Coronary artery (tissue), 2 donors: ENCODE measurements around the gene CHST15.

Experiments
- DNase-seq: peaks from one replicate; pipeline ENCODE4 v3.0.0-alpha.2; 2017; ENCODE audit warnings: low spot score
- H3K27ac ChIP-seq, 2 donors: fragments of 200-600 bp; sonication (generic); one replicate each; pipeline ENCODE4 v1.5.1; 2016 to 2019
- H3K4me3 ChIP-seq: fragments of 200-600 bp; sonication (generic); 2 replicates; pipeline ENCODE4 v1.5.1; 2016; ENCODE audit warnings: mild to moderate bottlenecking, moderate library complexity
- CTCF ChIP-seq: fragments of 200-600 bp; sonication (generic); IDR thresholded peaks from one replicate; pipeline ENCODE4 v1.5.1; 2019; ENCODE audit warnings: antibody characterized with exemption

CHST15 gene

DNA sequence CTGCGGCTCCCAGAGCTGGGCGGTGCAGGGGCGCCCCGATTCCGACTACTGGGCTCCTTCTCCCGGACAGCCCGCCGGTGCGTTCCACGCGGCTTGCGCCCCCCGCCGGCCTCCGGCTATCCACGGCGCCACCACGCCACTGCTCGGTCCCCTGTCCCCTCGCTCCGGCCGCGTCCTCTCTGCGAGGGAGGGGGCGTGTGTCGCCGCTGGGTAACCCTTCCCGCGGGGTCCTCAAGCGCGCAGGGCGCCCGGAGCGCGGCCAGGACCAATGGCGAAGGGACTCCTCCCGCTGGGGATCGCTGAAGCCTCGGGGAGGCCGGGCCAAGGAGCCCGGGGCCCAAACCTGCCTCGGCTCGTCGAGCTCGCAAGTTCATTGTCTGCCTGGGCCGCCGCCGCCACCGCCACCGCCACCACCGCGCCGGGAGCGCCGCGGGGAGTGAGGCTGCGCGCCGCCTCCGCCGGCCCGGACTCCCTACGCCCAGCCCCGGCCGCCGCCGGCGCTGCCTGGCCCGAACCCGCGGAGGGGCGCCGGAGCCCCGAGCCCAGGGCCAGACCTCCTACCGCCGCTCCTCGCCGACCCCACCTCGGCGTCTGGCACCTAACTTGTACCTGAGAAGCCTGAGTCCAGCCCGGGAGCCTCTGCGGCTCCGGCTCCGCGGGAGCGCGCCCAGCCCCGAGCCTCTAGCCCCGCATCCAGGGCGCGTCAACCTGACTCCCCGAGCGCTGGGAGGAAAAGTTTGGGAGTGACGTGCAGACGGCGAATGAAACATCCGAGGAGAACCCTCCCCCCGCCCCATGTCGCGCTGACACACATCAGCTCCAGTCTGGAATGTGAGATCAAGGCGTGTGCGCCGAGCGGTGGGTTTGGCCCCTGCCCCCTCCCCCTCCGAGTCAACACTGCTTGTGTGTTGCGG lies at the start of gene CHST15:
Gene CHST15 (minus strand): TSS at position 739 of the 914 bp plus-strand sequence. CDS start 47,386 bp downstream, outside the sequence.
- Histone ChIP-seq H3K27ac (peak within 1 kb of the TSS; percentile 87), H3K4me3 (peak within 1 kb of the TSS; percentile 85)
- DNase-seq: peak; percentile 90
- TF ChIP-seq CTCF: no peak

DNA sequence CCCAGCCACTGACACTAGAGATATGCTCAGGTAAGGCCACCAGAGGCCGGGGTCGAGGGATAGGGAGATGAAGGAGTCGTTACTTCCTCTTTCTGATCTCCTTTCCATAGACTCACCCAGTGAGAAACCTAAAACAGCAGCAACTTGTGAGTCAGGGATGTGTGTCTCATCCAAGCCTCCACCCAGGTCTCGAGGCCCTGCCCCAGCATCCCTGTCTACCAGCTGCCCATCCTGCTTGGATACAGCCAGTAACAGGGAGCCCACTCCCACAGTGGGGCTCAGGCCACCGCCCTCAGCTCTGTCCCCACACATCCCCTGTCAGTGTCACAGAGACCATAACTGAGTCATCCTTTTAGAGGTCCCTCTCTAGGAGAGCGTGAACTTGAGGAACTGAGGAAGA lies 49.6 kb upstream of the CHST15 start:
- no peak overlapping the region for H3K4me3 ChIP-seq
- H3K27ac ChIP-seq: no peak overlapping the region
- DNase-seq: no peak
- no peak for TF ChIP-seq CTCF

GRCh38 chr10:124142006-124142739 lies 48.8 kb upstream of the CHST15 start:
- Histone ChIP-seq H3K4me3 (no peak overlapping the region), H3K27ac (no peak overlapping the region)
- no peak for TF ChIP-seq CTCF
- DNase-seq: no peak

DNA sequence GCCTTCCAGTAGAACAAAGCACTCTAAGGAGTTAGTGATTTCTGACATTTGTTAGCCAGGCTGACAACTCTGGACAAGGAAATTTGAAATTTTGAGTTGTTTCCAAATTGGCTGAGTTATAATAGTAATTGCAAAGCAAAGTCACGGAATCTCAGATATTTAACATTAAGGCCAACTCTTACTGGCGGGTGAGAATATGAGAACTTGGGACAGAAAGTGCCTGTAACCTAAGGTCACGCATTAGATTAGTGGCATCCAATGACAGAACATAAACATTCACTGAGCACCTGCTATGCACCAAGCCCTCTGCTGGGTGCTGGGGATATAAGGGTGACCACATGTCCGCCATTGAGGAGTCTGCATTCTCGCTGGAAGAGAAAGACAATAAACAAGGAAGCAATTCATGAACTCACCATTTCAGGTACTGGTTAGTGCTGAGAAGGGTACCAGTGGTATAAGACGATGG lies 45.5 kb upstream of the CHST15 start:
- TF ChIP-seq CTCF: no peak
- no peak for DNase-seq
- H3K4me3 ChIP-seq: no peak overlapping the region
- H3K27ac ChIP-seq: peak overlapping the region in 1 of 2 donors; percentile 55

GRCh38 chr10:124138195-124138882 lies 44.9 kb upstream of the CHST15 start:
- Histone ChIP-seq H3K27ac (peak overlapping the region in 1 of 2 donors; percentile 55), H3K4me3 (no peak overlapping the region)
- TF ChIP-seq CTCF: no peak
- DNase-seq: no peak

GRCh38 chr10:124134251-124134893 lies 41.0 kb upstream of the CHST15 start:
- Histone ChIP-seq H3K27ac (no peak overlapping the region), H3K4me3 (no peak overlapping the region)
- no peak for TF ChIP-seq CTCF
- no peak for DNase-seq
